ENCODE results near the gene IL4I1. TPM values are rescaled to one million over a fixed set of nuclear protein-coding genes. Genes with fewer than 3 reads are reported as not detected.

The IL4I1 gene
- total RNA-seq, 2 donors from 2014 or later, result 0.14 to 2.5 TPM

GRCh38 chr19:49883094-49883493 is 13.6 kb downstream of the IL4I1 start:
- H3K36me3 ChIP-seq, result peaks cover 22 to 45% of the 10 kb centered on the region in 2 donors
- H3K9me3 ChIP-seq, result no peaks in the 10 kb centered on the region
- WGBS, result 98% methylated on average over 5 of the region's 5 CpGs
- intact Hi-C loops (cut with DNase I), result no loop called here
- no peaks in the 10 kb centered on the region for H3K27me3 ChIP-seq (replicated peaks; ENCODE audit: insufficient read depth)
- no peak overlapping the region for H3K27ac ChIP-seq
- TF ChIP-seq POLR2A (IDR thresholded peaks at IDR 0.05) (no peak), CTCF (IDR thresholded peaks at IDR 0.05) (no peak), POLR2AphosphoS5 (IDR thresholded peaks at IDR 0.05) (no peak)
- DNase-seq (ENCODE audit: low spot score), result no peak
- no peak overlapping the region for H3K4me3 ChIP-seq
- H3K4me1 ChIP-seq (replicated peaks), result peaks cover 8% of the 10 kb centered on the region

GRCh38 chr19:49882643-49883042 is 14.0 kb downstream of the IL4I1 start:
- no peak for TF ChIP-seq CTCF (IDR thresholded peaks at IDR 0.05)
- no peak for TF ChIP-seq POLR2A (IDR thresholded peaks at IDR 0.05)
- no peak for TF ChIP-seq POLR2AphosphoS5 (IDR thresholded peaks at IDR 0.05)
- H3K9me3 ChIP-seq, result no peaks in the 10 kb centered on the region
- no peak for DNase-seq (ENCODE audit: low spot score)
- peaks cover 22 to 45% of the 10 kb centered on the region in 2 donors for H3K36me3 ChIP-seq
- 95% methylated on average over 14 of the region's 14 CpGs for WGBS
- H3K27me3 ChIP-seq (replicated peaks; ENCODE audit: insufficient read depth), result no peaks in the 10 kb centered on the region
- H3K4me3 ChIP-seq, result no peak overlapping the region
- H3K27ac ChIP-seq, result no peak overlapping the region
- H3K4me1 ChIP-seq (replicated peaks), result peaks cover 8% of the 10 kb centered on the region
- intact Hi-C loops (cut with DNase I), result no loop called here

- intact Hi-C loops (cut with DNase I), result no loop called here
- peaks cover 22 to 45% of the 10 kb centered on the region in 2 donors for H3K36me3 ChIP-seq
- no peak for DNase-seq (ENCODE audit: low spot score)
Measured at GRCh38 chr19:49881672-49882394, 14.9 kb downstream of the IL4I1 start.

GRCh38 chr19:49881186-49881585 is 15.5 kb downstream of the IL4I1 start:
- no peak overlapping the region for H3K27ac ChIP-seq
- intact Hi-C loops (cut with DNase I), result no loop called here
- no peaks in the 10 kb centered on the region for H3K9me3 ChIP-seq
- H3K4me3 ChIP-seq, result no peak overlapping the region
- TF ChIP-seq POLR2A (IDR thresholded peaks at IDR 0.05) (no peak), POLR2AphosphoS5 (IDR thresholded peaks at IDR 0.05) (no peak), CTCF (IDR thresholded peaks at IDR 0.05) (no peak)
- peaks cover 8% of the 10 kb centered on the region for H3K4me1 ChIP-seq (replicated peaks)
- no peak for DNase-seq (ENCODE audit: low spot score)
- WGBS, result 90% methylated on average over 17 of the region's 17 CpGs
- no peaks in the 10 kb centered on the region for H3K27me3 ChIP-seq (replicated peaks; ENCODE audit: insufficient read depth)
- peaks cover 22 to 45% of the 10 kb centered on the region in 2 donors for H3K36me3 ChIP-seq

More at GRCh38 chr19:49881672-49882394, 14.9 kb downstream of the IL4I1 start:
- H3K9me3 ChIP-seq, result no peaks in the 10 kb centered on the region
- 89% methylated on average over 31 of the region's 31 CpGs for WGBS
- peaks cover 8% of the 10 kb centered on the region for H3K4me1 ChIP-seq (replicated peaks)
- no peak overlapping the region for H3K4me3 ChIP-seq
- no peak overlapping the region for H3K27ac ChIP-seq
- TF ChIP-seq CTCF (IDR thresholded peaks at IDR 0.05), result no peak
- TF ChIP-seq POLR2AphosphoS5 (IDR thresholded peaks at IDR 0.05), result no peak
- H3K27me3 ChIP-seq (replicated peaks; ENCODE audit: insufficient read depth), result no peaks in the 10 kb centered on the region

All from prostate gland (tissue), 2 donors.